Thoracic aorta (tissue), 2 donors: ENCODE results near the gene ANAPC10. TPM values are rescaled to one million over a fixed set of nuclear protein-coding genes. Genes with fewer than 3 reads are reported as not detected.

Experiments used
- ATAC-seq: fragments of 150-250 bp; one replicate; pipeline ENCODE4 v1.8.0; 2017; ENCODE audit warnings: low read depth; ENCODE audit not compliant: insufficient number of reproducible peaks, low FRiP score
- DNase-seq: peaks from one replicate; pipeline ENCODE4 v3.0.0-alpha.2; 2020; ENCODE audit warnings: low spot score
- H3K27ac ChIP-seq, 2 donors: fragments of 200-600 bp; sonication (generic); 1 replicate in 1 of 2; 2 replicates in 1 of 2; pipeline ENCODE4 v1.5.1; 2016; ENCODE audit warnings: mild to moderate bottlenecking in 2 of 2, moderate library complexity in 2 of 2
- H3K27me3 ChIP-seq: fragments of 200-600 bp; sonication (generic); replicated peaks from 2 replicates; pipeline ENCODE4 v1.6.0; 2016; ENCODE audit warnings: mild to moderate bottlenecking; ENCODE audit not compliant: insufficient read depth
- H3K36me3 ChIP-seq: fragments of 200-600 bp; sonication (generic); one replicate; pipeline ENCODE4 v1.5.1; 2016
- H3K4me1 ChIP-seq, 2 donors: fragments of 200-600 bp; sonication (generic); 1 replicate in 1 of 2; 2 replicates in 1 of 2; pipeline versions ENCODE4 v1.5.1 to v1.6.0; 2016; ENCODE audit warnings: low read depth in 2 of 2, mild to moderate bottlenecking in 1 of 2; ENCODE audit not compliant: control insufficient read depth in 1 of 2
- H3K4me3 ChIP-seq: fragments of 200-600 bp; sonication (generic); 2 replicates; pipeline ENCODE4 v1.5.1; 2016; ENCODE audit warnings: mild to moderate bottlenecking
- H3K9me3 ChIP-seq: fragments of 200-600 bp; sonication (generic); 2 replicates; pipeline ENCODE4 v1.5.1; 2016
- CTCF ChIP-seq: fragments of 200-600 bp; sonication (generic); IDR thresholded peaks from one replicate; pipeline ENCODE4 v1.5.1; 2019; ENCODE audit warnings: antibody characterized with exemption
- total RNA-seq, 2 donors: library from RNA; depleted of rRNA; stranded (reverse); fragments of >200 nt; gene quantifications; one replicate each; pipeline versions ENCODE4 v1.1.0 to v1.2.3, GENCODE V29; 2016

The ANAPC10 gene
- total RNA-seq, 2 donors from 2014 or later = 16.6 to 23.0 TPM

GRCh38 chr4:145041378-145041777 lies 56.6 kb downstream of the ANAPC10 start:
- no peak overlapping the region for H3K4me3 ChIP-seq
- DNase-seq (no peak), ATAC-seq (no peak)
- no peaks in the 10 kb centered on the region for H3K4me1 ChIP-seq
- H3K36me3 ChIP-seq = no peaks in the 10 kb centered on the region
- TF ChIP-seq CTCF = no peak
- no peaks in the 10 kb centered on the region for H3K9me3 ChIP-seq
- H3K27me3 ChIP-seq = no peaks in the 10 kb centered on the region
- no peak overlapping the region for H3K27ac ChIP-seq

- ATAC-seq (no peak), DNase-seq (no peak)
- H3K36me3 ChIP-seq = peaks cover 6% of the 10 kb centered on the region
- no peaks in the 10 kb centered on the region for H3K27me3 ChIP-seq
- TF ChIP-seq CTCF = no peak
- no peaks in the 10 kb centered on the region for H3K4me1 ChIP-seq
- H3K4me3 ChIP-seq = no peak overlapping the region
- H3K9me3 ChIP-seq = no peaks in the 10 kb centered on the region
- H3K27ac ChIP-seq = no peak overlapping the region
Measured at GRCh38 chr4:145035494-145036136, 62.4 kb downstream of the ANAPC10 start.

GRCh38 chr4:145034727-145035211 lies 63.2 kb downstream of the ANAPC10 start:
- Histone ChIP-seq H3K4me3 (no peak overlapping the region), H3K4me1 (no peaks in the 10 kb centered on the region), H3K9me3 (no peaks in the 10 kb centered on the region), H3K36me3 (peaks cover 6% of the 10 kb centered on the region), H3K27ac (no peak overlapping the region), H3K27me3 (no peaks in the 10 kb centered on the region)
- DNase-seq (no peak), ATAC-seq (no peak)
- TF ChIP-seq CTCF = no peak

- Histone ChIP-seq H3K36me3 (no peaks in the 10 kb centered on the region), H3K9me3 (peaks cover 9% of the 10 kb centered on the region), H3K27me3 (no peaks in the 10 kb centered on the region), H3K27ac (no peak overlapping the region), H3K4me3 (no peak overlapping the region), H3K4me1 (no peaks in the 10 kb centered on the region)
- no peak for TF ChIP-seq CTCF
- ATAC-seq (no peak), DNase-seq (no peak)
Measured at GRCh38 chr4:145019346-145019745, 78.7 kb downstream of the ANAPC10 start.

GRCh38 chr4:145014365-145014764 lies 83.6 kb downstream of the ANAPC10 start:
- DNase-seq (no peak), ATAC-seq (no peak)
- no peaks in the 10 kb centered on the region for H3K36me3 ChIP-seq
- no peaks in the 10 kb centered on the region for H3K27me3 ChIP-seq
- H3K4me3 ChIP-seq = no peak overlapping the region
- H3K9me3 ChIP-seq = no peaks in the 10 kb centered on the region
- no peak for TF ChIP-seq CTCF
- peaks cover 3 to 23% of the 10 kb centered on the region in 2 donors for H3K4me1 ChIP-seq
- H3K27ac ChIP-seq = no peak overlapping the region
